GM12873 (cell line): ENCODE measurements around the gene TSNAX.

Source experiments
- TF ChIP-seq, protein P1 (sequence below): IDR thresholded peaks from 2 replicates; pipeline ENCODE4 v1.5.1; 2012; ENCODE audit warnings: low read depth, mild to moderate bottlenecking, moderate library complexity, low read length, control low read depth; ENCODE audit not compliant: insufficient read depth; ENCODE audit errors: missing control alignments

The TSNAX gene

DNA sequence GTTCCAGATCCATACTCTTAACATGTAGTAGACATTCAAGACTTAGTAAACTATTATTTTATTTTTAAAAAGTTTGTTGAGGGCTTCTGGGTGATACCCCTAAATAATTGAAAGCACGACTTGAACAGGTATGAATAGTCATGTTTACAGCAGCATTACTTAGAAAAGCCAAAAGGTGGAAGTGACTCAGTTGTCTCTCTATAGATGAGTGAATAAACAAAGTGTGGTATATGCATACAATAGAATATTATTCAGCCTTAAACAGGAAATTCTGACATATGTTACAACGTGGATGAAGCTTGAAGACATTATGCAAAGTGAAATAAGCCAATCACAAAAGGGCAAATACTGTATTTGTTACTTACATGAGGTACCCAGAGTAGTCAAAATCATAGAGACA is 26.5 kb downstream of the TSNAX start:
- TF ChIP-seq, protein P1, sequence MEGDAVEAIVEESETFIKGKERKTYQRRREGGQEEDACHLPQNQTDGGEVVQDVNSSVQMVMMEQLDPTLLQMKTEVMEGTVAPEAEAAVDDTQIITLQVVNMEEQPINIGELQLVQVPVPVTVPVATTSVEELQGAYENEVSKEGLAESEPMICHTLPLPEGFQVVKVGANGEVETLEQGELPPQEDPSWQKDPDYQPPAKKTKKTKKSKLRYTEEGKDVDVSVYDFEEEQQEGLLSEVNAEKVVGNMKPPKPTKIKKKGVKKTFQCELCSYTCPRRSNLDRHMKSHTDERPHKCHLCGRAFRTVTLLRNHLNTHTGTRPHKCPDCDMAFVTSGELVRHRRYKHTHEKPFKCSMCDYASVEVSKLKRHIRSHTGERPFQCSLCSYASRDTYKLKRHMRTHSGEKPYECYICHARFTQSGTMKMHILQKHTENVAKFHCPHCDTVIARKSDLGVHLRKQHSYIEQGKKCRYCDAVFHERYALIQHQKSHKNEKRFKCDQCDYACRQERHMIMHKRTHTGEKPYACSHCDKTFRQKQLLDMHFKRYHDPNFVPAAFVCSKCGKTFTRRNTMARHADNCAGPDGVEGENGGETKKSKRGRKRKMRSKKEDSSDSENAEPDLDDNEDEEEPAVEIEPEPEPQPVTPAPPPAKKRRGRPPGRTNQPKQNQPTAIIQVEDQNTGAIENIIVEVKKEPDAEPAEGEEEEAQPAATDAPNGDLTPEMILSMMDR = no peak

DNA sequence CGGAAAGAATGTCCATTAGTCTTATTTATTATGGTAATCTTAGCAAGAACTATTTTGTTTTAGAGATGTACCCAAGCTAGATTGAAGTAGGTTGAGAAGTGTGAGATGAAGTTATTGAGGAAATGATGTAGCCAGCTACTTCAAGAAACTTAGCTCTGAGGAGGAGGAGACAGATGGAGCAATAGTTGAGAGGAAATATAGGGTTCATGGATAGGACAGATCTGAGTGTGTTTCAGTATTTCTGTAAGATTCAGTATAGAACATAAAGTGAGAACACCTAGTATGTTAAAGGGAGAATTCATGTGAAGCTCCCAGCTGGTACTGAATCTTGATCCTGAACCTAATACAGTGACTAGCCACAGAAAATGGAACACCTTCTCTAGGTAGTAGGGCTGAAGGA is 28.9 kb downstream of the TSNAX start:
- TF ChIP-seq, protein P1 = no peak

DNA sequence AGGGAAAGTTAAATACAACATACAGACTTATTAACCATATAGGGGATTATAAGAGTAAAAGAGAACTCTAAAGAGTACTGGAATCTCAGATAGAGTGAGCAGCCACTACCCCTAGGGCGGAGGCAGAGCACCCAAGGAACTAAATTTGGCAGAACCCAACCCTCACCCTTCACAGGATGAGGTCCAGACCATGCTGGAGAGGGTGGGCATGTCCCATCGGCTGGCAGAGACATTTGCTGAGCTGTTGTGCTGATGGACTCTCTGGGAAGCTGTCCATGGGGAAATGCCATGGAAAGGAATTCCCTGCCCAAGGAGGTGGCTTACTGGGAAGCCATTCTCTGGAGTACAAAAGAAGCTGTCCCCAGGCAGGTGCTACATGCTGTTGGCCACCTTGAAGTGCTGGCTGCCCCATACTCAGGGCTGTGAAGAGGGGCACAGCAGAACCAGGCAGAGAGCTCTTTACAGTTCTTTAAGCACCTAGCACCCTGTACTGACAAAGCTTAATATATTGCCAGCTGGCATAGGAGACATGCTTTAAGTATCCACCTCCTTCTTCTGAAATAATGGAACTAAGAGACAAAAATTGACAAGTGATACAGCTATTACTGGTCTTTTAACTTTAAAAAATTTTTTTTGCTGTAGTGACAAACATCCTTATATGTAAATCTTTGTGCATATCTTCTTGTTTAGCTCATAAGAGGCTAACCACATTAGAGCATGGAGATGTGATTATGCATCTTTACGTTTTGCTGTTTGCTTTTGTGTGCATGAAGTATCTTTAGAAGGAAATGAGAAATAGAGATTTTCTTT is 29.6 kb downstream of the TSNAX start:
- TF ChIP-seq, protein P1 = no peak

DNA sequence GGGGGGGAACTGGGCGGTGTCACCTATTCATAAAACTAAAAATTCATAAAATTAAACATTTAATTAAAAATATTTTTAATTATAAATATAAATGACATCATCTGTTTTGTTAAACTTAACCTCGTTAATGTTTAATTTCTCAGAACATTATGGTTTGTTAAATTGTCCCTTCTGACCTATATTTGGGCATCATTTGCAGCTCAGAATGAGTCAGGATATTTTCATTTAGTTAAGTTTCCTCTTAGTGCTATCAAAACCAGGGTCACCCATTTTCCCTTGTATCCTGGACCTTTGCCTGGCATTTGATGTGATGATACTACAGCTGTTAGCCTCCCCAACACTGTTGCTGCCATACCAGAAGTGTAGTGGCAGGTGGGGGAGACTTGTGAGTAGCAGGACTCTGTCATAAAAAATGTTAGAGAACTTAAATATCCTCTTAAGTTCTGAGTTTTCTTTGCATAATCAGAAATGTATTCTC is 30.3 kb downstream of the TSNAX start:
- TF ChIP-seq, protein P1 = no peak

DNA sequence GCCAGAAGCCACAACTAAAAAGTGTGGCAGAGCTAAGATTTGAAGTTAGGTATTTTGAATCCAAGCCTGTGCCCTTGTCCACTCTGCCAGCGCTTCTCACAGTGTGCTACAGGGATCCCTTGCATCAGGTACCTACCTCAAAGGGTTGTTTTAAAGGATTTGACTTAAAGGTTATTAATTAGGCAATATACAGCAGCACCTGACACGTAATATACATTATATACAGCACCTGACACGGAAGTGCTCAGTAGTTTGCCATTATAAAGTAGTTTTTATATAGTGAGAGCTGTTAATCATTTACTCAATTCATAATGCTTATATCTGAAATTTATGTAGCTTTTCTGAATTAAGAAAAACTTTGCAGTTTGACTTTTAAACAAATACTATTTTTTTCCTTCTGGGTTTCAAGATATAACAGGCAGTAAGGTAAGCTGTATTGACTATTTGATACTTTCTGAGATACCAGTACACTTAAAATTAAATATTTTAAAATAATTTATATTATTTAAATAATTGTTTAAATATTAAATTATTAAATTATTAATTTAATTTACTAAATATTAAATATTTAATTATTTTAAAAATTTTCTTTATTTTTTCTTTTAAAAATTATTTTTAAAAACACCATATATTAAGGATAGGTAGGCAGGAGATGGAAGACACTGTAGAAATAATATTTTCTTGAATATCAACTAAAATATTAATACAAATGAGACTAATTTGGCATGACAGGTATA is 33.3 kb downstream of the TSNAX start:
- TF ChIP-seq, protein P1 = no peak

DNA sequence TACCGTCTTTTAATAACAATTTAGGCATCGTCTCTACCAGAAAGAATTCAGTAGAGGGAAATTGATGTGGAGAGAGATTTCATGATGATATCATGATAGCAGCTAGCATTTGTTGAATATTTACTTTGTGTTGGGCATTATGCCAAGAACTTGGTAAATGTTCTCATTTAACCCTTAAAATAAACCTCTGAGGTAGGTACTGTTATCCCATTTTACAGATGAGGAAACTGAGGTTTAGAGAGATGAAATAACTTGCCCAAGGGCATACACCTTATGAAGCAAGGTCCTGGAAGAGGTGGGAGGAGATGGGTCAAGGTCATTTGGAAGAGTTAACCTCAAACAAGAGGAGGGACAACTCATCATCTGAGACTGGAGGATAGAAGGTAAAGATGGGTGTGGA is 34.8 kb downstream of the TSNAX start:
- TF ChIP-seq, protein P1 = no peak

DNA sequence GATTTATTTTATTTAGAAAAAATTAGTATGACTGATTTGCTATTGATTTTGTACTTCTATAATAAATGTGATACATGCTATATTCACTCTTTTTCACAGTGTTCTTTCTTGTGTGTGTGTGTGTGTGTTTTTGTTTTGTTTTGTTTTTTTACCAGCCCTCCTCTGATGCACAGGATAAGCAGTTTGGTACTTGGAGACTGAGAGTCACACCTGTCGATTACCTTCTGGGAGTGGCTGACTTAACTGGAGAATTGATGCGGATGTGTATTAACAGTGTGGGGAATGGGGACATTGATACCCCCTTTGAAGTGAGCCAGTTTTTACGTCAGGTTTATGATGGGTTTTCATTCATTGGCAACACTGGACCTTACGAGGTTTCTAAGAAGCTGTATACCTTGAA is 35.9 kb downstream of the TSNAX start:
- TF ChIP-seq, protein P1 = no peak
